T47D (cell line): ENCODE measurements around the gene PTPRZ1.

ENCODE experiments used
- DNase-seq, 2 experiments: peaks; one replicate each; pipeline versions ENCODE4 v3.0.0 to v3.0.0-alpha.2; 2011 to 2012; ENCODE audit warnings: low read depth in 1 of 2, low spot score in 1 of 2
- JUND ChIP-seq: IDR thresholded peaks from 2 replicates; pipeline ENCODE4 v1.6.1; 2012; ENCODE audit warnings: low read depth
- in situ Hi-C: cut with HindIII; loops from 2 replicates; pipeline ENCODE4 v1.10.0; 2016; ENCODE audit warnings: low sequenced_read_pairs, low pct_unique_long_range_greater_than_20kb

The PTPRZ1 gene

DNA sequence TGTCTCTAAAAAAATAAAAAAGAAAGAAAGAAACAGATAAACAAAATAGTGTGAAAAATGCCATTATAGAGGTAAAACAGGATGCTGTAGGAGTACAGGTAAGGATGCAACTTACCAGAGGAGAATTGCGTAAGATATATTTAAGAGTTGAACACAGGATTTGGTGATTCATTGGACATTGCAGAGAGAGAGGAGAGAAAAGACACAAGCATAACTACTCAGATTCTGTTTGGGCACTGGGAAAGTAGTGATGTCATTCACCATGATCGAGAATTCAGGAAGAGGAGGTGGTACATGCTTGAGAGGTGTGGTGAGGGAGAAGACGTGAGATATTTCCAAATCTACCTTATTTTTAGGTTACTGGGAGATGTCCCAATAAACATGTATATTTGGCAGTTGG, 173.4 kb downstream of the PTPRZ1 start:
- DNase-seq = no peak
- in situ Hi-C loops = no loop called here
- TF ChIP-seq JUND = no peak

GRCh38 chr7:122054393-122054792, 181.4 kb downstream of the PTPRZ1 start:
- TF ChIP-seq JUND = no peak
- DNase-seq = no peak
- in situ Hi-C loops = no loop called here

DNA sequence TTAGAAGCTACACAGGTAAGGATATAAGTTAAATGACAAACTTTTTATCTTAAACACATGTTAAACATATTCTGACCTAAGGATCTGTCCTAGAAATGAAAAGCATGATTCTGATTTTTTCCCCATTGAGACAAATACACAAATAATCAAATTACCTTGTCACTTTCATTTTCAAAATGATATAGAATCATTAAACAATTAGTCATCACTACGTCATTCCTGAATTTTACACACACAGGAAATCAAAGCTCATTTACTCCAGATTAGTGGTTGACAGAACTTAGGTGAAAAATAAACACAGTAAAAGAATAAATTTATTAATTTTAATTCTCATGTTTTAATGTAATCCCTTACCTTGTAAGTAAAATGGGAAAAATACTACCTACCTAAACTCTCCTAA, 182.1 kb downstream of the PTPRZ1 start:
- in situ Hi-C loops = no loop called here
- TF ChIP-seq JUND = no peak
- no peak for DNase-seq

DNA sequence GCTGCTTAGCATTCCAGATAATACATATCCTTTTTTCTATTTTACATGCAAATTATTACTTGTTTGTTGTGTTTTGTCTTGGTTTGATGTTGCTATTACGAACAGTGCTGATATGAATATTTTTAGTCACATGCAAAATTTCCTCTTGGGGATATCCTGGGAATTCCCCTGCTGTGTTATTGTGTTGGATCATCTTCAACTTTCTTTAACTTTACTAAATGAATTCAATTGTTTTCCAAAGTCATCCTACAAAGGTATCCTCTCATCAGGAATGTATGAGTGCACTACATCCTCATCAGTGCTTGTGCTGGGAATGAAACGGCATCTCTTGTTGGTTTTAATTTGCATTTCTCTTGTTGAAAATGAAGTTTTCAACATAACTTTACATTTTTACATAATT, 184.0 kb downstream of the PTPRZ1 start:
- TF ChIP-seq JUND = no peak
- in situ Hi-C loops = no loop called here
- no peak for DNase-seq

DNA sequence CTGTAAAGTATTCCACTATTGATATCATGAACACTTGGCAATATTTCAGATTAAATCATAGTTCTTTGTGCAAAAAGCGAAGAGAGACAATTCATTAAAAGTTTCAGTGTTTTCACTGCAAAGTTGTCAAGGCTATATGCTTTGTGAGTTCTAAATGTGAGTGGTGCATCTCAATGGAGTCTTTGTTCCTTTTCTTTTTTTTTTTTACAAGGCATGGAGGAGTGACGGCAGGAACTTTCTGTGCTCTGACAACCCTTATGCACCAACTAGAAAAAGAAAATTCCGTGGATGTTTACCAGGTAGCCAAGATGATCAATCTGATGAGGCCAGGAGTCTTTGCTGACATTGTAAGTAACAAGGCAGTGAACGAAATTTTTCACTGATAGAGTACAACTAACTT, 186.6 kb downstream of the PTPRZ1 start:
- TF ChIP-seq JUND = no peak
- no peak for DNase-seq
- in situ Hi-C loops = no loop called here

GRCh38 chr7:122063146-122063545, 190.2 kb downstream of the PTPRZ1 start:
- no peak for TF ChIP-seq JUND
- no peak for DNase-seq
- in situ Hi-C loops = no loop called here

DNA sequence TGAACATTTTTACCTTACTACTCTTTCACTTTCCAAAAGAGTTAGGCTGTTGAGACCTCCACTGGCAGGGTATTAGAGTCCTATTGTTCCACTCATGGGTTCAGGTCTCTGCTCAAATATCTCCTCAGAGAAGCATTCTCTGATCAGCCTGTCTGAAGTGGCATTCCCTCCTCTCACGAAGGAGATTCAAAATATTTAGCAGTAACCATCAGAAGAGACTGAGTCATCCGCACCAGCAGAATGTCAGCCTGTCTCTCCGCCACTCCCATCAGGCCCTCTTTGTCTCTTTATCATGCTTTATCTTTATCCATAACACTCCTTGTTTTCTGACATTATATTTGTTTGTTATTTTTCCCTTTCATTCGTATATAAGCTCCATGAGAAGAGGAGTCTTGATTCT, 192.0 kb downstream of the PTPRZ1 start:
- DNase-seq = no peak
- TF ChIP-seq JUND = no peak
- in situ Hi-C loops = no loop called here

GRCh38 chr7:122067077-122067476, 194.1 kb downstream of the PTPRZ1 start:
- no peak for DNase-seq
- in situ Hi-C loops = no loop called here

DNA sequence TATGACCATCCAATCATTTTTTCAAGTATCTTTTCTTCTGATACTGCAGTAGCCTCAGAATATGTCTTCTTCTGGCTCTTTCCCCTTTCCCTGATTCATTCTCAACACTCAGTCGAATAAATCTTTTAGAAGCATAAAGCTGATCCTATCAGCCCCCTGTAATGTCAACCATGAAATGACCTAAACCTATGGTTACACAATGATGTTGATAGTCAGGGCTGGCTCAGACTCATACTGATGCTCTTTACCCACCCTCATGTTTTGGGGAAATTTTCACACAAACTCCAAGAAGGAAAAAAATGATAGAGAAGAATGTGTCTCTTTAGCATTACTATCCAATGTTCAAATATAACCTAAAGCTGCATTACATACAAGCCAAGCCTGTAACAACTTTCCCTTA, 195.1 kb downstream of the PTPRZ1 start:
- DNase-seq = no peak
- in situ Hi-C loops = no loop called here
- no peak for TF ChIP-seq JUND

More at GRCh38 chr7:122067077-122067476, 194.1 kb downstream of the PTPRZ1 start:
- TF ChIP-seq JUND = no peak

- no peak for TF ChIP-seq JUND
- in situ Hi-C loops = no loop called here
- no peak for DNase-seq
Measured at GRCh38 chr7:122068999-122069398, 196.0 kb downstream of the PTPRZ1 start.

DNA sequence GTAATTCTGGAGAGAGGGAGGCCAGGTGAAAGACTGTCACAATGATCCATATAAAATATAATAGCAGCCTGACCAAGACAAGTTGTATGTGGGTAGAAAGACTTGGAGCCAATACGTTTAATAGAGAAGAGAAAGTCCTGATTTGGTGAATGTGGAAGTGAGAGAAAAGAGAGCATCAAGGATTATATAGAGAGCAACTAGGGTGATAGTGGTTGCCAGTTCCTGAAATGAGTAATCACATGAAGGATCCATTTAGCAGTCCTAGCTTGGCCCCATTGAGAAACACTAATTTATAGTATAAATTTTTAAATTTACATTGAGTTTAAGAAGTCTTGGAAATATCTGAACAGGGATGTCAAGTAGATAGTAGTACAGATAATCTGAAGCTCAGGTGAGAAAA, 197.1 kb downstream of the PTPRZ1 start:
- in situ Hi-C loops = no loop called here
- no peak for DNase-seq
- TF ChIP-seq JUND = no peak

- in situ Hi-C loops = no loop called here
- DNase-seq = no peak
- no peak for TF ChIP-seq JUND
Measured at GRCh38 chr7:122070834-122071233, 197.9 kb downstream of the PTPRZ1 start.

DNA sequence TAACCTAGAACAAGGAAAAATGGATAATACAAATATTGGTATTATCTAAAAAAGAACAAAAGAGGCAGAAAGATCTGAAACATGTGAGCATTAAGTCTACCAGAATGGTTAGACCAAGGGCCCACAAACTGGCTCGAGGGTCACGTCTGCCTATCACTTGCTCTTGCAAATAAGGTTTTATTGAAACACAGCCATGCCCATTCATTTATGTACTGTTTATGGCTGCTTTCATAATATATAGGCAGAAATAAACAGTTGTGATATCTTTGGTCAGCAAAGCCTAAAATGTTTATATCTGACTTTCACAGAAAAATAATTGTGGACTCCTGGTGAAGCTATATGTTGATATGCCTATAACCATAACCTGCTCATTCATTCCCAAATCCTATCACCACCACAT, 199.3 kb downstream of the PTPRZ1 start:
- no peak for DNase-seq
- TF ChIP-seq JUND = no peak
- in situ Hi-C loops = no loop called here

GRCh38 chr7:122072924-122073599, 200.1 kb downstream of the PTPRZ1 start:
- in situ Hi-C loops = no loop called here
- no peak for TF ChIP-seq JUND
- DNase-seq = no peak
